Colonic mucosa (tissue), 4 donors: ENCODE measurements around the gene ROR1. TPM values are rescaled to one million over a fixed set of nuclear protein-coding genes. Genes with fewer than 3 reads are reported as not detected.

Experiments used
- DNase-seq: peaks from one replicate; pipeline ENCODE4 v3.0.0-alpha.2; 2020
- H3K27ac ChIP-seq: fragments of 200-600 bp; one replicate; pipeline ENCODE4 v1.8.0; 2021
- H3K27me3 ChIP-seq: fragments of 200-600 bp; one replicate; pipeline ENCODE4 v1.8.0; 2021
- H3K36me3 ChIP-seq: fragments of 200-600 bp; one replicate; pipeline ENCODE4 v1.8.0; 2021
- H3K4me1 ChIP-seq: fragments of 200-600 bp; one replicate; pipeline ENCODE4 v1.8.0; 2021; ENCODE audit warnings: mild to moderate bottlenecking
- H3K4me3 ChIP-seq: fragments of 200-600 bp; one replicate; pipeline ENCODE4 v1.8.0; 2021
- H3K9ac ChIP-seq, 2 donors: one replicate each; pipeline ENCODE4 v1.7.0; 2013; ENCODE audit warnings: control low read depth in 2 of 2, low read depth in 2 of 2, low read length in 2 of 2
- H3K9me3 ChIP-seq: fragments of 200-600 bp; one replicate; pipeline ENCODE4 v1.8.0; 2021
- CTCF ChIP-seq: fragments of 200-600 bp; IDR thresholded peaks from one replicate; pipeline ENCODE4 v1.8.0; 2022; ENCODE audit warnings: antibody characterized with exemption, mild to moderate bottlenecking
- intact Hi-C: fragments of 100-400 bp; cut with DNase I; formaldehyde crosslinking; loops from one replicate; pipeline ENCODE4 v1.14.1; 2022
- total RNA-seq, 2 donors: library from RNA; stranded (reverse); fragmentation: NEBNext Ultra II Directional in 1 of 2; extraction: Animal tissue kit (Norgen Biotek cat#: 25700) in 1 of 2; gene quantifications; one replicate each; pipeline ENCODE4 v1.2.1, GENCODE V29; 2021
- donor health status: healthy.
- donor health status: DM: no; HTN: no; CAD: no.
- donor health status: DM: no; HTN: no; CAD: no.

Gene ROR1
- total RNA-seq, 2 donors from 2014 or later: 5.1 to 6.8 TPM

GRCh38 chr1:63836830-63837229 lies 63.0 kb downstream of the ROR1 start:
- DNase-seq: no peak
- H3K4me3 ChIP-seq: no peak overlapping the region
- no peak overlapping the region for H3K27ac ChIP-seq
- no peaks in the 10 kb centered on the region for H3K27me3 ChIP-seq
- H3K4me1 ChIP-seq: no peaks in the 10 kb centered on the region
- H3K36me3 ChIP-seq: no peaks in the 10 kb centered on the region
- H3K9ac ChIP-seq: no peak overlapping the region
- no peaks in the 10 kb centered on the region for H3K9me3 ChIP-seq
- intact Hi-C loops: no loop called here
- TF ChIP-seq CTCF: no peak

GRCh38 chr1:63843010-63843409 lies 69.2 kb downstream of the ROR1 start:
- Histone ChIP-seq H3K9ac (no peak overlapping the region), H3K4me1 (no peaks in the 10 kb centered on the region), H3K27ac (no peak overlapping the region), H3K9me3 (no peaks in the 10 kb centered on the region), H3K27me3 (no peaks in the 10 kb centered on the region), H3K36me3 (no peaks in the 10 kb centered on the region), H3K4me3 (no peak overlapping the region)
- no peak for DNase-seq
- intact Hi-C loops: no loop called here
- TF ChIP-seq CTCF: no peak

- DNase-seq: no peak
- intact Hi-C loops: no loop called here
Observed at GRCh38 chr1:63843884-63844283, 70.1 kb downstream of the ROR1 start.

GRCh38 chr1:63845346-63845745 lies 71.5 kb downstream of the ROR1 start:
- no peak for DNase-seq

More at GRCh38 chr1:63843884-63844283, 70.1 kb downstream of the ROR1 start:
- no peak for TF ChIP-seq CTCF
- no peaks in the 10 kb centered on the region for H3K27me3 ChIP-seq
- no peaks in the 10 kb centered on the region for H3K36me3 ChIP-seq
- no peaks in the 10 kb centered on the region for H3K9me3 ChIP-seq
- no peak overlapping the region for H3K4me3 ChIP-seq
- no peak overlapping the region for H3K9ac ChIP-seq
- no peak overlapping the region for H3K27ac ChIP-seq
- no peaks in the 10 kb centered on the region for H3K4me1 ChIP-seq

GRCh38 chr1:63847308-63847910 lies 73.6 kb downstream of the ROR1 start:
- Histone ChIP-seq H3K4me1 (no peaks in the 10 kb centered on the region), H3K4me3 (no peak overlapping the region), H3K27me3 (no peaks in the 10 kb centered on the region), H3K9ac (no peak overlapping the region), H3K9me3 (no peaks in the 10 kb centered on the region), H3K36me3 (no peaks in the 10 kb centered on the region), H3K27ac (no peak overlapping the region)
- intact Hi-C loops: no loop called here
- no peak for DNase-seq
- TF ChIP-seq CTCF: no peak

More at GRCh38 chr1:63845346-63845745, 71.5 kb downstream of the ROR1 start:
- H3K36me3 ChIP-seq: no peaks in the 10 kb centered on the region
- TF ChIP-seq CTCF: no peak
- H3K9me3 ChIP-seq: no peaks in the 10 kb centered on the region
- no peaks in the 10 kb centered on the region for H3K4me1 ChIP-seq
- intact Hi-C loops: no loop called here
- no peaks in the 10 kb centered on the region for H3K27me3 ChIP-seq
- no peak overlapping the region for H3K4me3 ChIP-seq
- no peak overlapping the region for H3K27ac ChIP-seq
- H3K9ac ChIP-seq: no peak overlapping the region
